GM18498 (cell line): ENCODE results near the gene SHMT2.

Source experiments
- ATAC-seq: cut with Tn5 transposase; IDR thresholded peaks from one replicate; pipeline ENCODE4 v1.9.1; 2021; ENCODE audit warnings: mild to moderate bottlenecking, moderate library complexity; ENCODE audit not compliant: unreplicated experiment

Gene SHMT2

DNA sequence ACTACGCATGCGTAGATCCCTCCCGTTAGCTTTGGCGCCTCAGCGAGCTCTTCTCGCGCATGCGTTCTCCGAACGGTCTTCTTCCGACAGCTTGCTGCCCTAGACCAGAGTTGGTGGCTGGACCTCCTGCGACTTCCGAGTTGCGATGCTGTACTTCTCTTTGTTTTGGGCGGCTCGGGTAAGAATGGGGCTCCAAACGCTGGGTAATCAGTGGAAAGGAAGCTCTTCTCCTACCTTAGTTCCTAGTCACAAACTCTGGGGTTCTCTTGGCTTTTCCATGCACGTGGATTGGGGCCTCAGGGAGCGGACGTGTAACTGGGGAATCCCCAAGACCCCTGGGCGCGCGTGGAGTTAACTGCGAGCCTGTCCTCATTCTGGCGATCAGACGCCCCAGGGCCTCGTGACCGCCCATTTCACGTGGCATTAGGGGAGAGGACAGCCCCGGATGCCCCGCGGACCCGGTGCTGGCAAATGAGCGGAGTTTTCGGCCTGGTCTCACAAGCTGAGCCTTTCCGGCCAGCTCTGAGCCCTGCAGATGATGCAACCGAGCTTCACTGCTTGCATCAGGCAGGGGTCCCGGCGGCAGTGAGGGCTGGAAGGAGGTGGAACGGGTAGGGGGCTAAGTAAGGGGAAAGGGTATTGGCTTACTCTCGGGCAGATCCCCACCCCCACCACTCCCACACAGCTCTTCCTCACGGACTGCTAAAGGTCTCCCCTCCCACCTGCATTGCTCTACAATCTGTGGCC lies at the start of gene SHMT2:
SHMT2 (plus strand) TSS at position 78 of the 747 bp plus-strand sequence; CDS start at position 146, 68 bp downstream.
- peak; percentile 71 for ATAC-seq

DNA sequence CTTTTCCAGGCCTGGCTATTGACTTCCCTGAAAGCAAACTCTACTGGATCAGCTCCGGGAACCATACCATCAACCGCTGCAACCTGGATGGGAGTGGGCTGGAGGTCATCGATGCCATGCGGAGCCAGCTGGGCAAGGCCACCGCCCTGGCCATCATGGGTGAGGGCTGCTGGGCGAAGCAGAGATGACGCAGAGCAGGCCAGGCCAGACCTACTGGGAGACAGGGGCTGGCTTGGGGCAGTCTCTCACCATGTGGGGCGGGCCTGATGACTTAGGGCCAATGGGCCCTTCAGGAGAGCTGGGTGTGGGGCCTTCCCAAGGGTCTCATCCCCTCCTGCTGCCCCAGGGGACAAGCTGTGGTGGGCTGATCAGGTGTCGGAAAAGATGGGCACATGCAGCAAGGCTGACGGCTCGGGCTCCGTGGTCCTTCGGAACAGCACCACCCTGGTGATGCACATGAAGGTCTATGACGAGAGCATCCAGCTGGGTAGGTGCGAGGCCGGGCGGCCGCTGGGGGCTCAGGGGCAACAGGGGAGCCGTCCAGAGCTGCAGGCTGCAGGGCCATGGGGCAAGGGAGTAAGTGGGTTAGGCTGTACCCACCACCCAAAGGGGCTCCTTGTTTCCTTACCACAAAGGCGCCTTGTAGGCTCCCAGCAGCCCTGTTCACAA lies 49.1 kb upstream of the SHMT2 start:
- ATAC-seq, result no peak

DNA sequence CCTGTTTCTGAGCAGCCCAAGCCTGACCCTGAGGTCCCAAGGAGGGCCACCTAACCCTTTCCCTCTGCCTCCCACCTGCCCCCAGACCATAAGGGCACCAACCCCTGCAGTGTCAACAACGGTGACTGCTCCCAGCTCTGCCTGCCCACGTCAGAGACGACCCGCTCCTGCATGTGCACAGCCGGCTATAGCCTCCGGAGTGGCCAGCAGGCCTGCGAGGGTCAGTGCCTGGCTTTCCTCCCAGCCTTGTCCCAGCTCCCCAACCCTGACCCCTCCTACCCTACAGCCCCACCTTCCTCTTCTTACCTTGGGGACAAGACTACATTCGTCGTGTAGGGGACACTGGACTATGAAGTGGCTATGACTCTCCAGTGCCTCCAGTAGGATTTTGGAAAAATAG lies 48.4 kb upstream of the SHMT2 start:
- no peak for ATAC-seq

DNA sequence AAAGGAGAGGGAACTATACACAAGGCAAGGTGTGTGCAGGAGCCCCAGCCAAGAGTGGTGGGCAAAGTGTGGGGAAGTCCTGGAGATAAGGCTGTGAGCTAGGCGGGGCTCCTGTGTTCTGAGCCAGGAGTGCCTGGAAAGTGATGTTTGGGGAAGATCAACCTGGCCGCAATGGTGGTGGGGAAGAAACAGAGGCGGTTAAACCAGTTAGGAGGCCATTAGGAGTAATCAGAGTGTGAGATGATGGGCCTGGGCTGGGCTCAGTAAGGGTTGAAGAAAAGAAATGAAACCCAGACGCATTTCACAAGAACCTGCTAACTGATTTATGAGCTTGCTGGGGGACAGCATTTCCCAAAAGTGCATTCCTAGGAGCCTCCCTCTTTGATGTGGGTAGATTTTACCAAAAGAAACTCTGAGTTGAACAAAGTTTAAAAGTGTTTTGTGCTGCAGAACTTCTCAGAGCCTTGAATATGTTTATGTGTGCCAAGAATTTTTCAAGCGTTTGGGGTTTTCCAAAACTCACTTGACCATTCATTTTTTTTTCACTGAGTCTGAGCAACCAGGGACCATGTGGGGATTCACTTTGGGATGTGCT lies 47.9 kb upstream of the SHMT2 start:
- ATAC-seq, result no peak

DNA sequence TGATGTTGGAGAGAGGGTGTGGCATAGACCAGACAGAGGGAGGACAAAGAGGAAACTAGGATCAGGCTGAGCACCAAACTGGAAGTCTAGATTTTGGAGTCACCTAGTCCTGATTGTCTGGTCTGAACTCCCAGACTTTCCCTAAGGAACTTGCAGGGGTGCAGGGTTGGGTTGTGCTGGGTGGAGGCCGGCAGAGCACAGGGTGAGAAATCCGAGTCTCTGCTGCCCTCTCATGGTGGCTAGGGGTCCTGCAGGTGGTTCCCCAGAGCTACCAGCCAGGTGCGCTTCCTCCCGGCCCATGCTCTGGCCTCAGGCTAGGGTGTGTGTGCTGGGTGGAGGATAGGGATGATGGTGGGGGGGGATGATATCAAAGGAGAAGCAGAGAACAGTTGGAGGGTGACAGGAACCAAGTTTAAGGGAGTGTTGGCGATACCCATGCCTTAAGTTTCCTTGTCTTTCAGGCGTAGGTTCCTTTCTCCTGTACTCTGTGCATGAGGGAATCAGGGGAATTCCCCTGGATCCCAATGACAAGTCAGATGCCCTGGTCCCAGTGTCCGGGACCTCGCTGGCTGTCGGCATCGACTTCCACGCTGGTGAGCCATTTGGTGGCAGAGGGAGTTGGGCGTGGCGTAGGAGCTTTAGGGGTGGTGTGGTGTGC lies 46.5 kb upstream of the SHMT2 start:
- ATAC-seq, result peak; percentile 90

DNA sequence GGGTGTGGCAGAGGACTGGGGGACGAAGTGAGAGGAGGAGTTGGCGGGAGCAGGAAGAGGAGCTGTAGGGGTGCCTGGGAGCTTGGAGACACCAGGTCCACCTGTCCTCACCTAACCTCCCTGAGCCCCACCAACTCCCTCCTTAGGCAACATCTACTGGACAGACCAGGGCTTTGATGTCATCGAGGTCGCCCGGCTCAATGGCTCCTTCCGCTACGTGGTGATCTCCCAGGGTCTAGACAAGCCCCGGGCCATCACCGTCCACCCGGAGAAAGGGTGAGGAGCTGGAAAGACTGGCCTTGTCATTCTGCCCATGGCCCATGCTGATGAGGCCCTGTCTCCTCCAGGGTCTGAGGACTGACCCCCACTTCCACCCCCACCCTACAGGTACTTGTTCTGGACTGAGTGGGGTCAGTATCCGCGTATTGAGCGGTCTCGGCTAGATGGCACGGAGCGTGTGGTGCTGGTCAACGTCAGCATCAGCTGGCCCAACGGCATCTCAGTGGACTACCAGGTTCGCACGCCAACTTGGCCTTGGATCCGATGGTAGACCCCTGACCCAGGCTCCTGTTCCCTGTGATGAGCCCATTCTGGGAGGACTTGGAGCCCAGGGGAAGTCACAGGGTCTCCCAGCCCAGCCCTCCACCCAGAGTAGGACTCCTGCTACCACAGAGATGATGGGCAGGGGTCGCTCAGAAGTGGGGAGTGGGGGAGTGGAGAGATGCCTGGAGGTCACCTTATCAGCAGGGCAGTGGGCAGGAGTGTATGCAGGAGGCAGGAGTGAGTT lies 45.4 kb upstream of the SHMT2 start:
- no peak for ATAC-seq

DNA sequence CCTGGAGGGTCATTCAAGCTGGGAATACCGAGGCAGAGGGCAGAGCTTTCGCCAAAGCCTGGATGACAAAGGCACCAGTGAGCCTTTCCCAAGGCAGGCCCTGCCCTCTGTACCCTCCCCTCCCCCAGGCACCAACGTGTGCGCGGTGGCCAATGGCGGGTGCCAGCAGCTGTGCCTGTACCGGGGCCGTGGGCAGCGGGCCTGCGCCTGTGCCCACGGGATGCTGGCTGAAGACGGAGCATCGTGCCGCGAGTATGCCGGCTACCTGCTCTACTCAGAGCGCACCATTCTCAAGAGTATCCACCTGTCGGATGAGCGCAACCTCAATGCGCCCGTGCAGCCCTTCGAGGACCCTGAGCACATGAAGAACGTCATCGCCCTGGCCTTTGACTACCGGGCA lies 44.1 kb upstream of the SHMT2 start:
- ATAC-seq, result no peak

DNA sequence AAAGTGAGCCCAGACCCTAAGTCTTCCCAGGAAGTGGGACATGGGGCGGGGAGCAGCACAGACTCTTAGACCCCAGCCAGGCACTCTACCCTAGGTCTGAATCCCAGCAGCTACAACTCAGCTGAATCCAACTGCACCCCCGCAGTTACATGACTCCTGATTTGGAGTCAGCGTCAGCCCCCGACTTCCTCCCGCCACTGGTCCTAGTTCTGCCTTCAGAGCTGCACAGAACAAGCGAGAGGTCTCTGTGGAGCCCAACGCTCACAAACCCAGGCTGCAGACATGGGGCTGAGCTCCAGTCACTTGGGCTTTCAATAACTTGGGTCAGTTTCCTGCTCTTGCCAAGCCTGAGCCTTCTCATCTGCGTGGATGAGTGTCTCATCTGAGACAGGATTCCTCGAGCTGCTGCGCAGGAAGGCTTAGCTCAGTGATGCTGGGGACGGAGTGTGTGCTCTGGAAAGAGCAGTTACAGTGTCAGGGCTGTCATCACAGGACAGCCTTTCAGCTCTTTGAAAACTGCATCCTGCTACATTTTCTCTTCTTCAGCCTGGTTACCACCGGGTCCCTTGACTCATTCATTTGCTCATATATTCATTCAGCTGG lies 43.5 kb upstream of the SHMT2 start:
- ATAC-seq, result no peak

DNA sequence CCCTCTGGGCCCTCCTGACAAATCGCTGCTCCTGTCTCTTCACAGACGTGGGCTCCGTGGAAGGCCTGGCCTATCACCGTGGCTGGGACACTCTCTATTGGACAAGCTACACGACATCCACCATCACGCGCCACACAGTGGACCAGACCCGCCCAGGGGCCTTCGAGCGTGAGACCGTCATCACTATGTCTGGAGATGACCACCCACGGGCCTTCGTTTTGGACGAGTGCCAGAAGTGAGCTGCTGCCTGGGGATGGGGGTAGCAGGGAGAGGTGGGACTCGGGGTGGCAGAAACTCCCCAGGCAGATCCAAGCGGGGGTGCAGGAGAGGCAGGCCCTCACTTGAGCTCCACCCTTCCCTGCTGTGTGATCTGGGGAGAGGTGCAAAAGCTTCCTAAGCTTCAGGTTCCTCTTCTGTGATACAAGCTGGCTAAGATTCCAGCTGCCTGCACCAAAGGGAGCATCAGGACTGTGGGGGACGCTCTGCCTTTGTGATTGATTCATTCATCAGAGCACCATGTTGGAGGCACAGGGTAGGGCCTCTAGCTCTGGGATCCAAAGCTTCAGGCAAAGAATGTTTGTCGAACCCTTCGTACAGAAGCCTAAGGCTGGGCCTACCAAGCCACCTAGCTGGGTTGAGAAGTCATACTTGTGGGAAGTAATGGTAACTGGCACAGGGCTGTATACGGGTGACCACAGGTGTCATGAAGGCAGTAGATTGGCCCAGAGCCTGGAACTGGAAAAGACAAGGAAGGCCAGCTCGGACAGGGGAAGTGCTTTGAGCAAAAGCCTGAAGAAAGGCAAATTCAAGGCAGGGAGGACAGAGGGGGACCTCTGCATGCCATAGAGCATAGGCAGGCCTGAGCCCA lies 42.1 kb upstream of the SHMT2 start:
- ATAC-seq, result no peak

DNA sequence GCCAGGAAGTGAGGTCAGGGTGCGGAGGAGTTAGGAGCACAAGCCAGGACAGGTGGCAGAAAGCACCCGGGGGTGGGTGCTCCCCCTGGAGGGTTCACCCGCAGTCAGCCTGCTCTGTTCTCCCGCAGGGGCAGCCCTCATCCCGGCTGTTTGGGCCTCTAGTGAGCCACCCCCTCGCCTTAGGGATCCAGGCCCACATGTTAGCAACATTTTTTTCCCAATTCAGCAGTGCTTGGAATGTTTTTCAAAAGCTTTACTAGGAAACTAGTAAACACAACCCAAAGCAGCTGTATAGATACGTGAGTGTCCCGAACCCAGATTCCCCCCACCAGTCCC lies 41.5 kb upstream of the SHMT2 start:
- no peak for ATAC-seq

DNA sequence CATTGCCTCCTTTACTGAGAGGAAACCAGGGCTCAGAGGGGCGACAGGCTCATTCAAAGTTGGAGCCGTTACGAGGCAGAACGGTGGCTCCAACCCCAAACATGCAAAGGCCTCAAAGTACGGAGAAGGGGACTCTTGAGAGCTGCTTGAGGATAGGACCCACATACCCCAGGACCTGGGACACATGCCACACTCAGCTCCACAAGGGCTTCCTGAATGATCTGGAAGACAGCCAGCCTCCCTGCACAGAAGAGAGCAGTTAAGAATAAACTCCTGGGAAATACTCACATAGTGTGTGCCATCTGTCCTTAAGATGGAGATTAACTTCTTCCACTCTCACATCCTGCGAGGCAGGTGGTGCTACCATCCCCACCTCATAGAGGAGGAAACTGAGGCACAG lies 39.5 kb upstream of the SHMT2 start:
- ATAC-seq, result no peak

DNA sequence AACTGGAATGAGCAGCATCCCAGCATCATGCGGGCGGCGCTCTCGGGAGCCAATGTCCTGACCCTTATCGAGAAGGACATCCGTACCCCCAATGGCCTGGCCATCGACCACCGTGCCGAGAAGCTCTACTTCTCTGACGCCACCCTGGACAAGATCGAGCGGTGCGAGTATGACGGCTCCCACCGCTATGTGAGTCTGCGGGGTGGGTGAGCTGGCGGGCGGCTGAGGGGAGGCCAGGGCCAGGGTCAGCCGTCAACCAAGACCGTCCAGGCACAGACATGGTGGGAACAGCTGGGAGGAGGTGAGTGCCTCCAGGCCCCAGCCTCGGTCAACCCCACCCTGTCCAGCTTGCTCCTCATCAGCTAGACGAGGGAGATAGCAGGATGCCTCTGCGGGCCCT lies 38.7 kb upstream of the SHMT2 start:
- ATAC-seq, result no peak

DNA sequence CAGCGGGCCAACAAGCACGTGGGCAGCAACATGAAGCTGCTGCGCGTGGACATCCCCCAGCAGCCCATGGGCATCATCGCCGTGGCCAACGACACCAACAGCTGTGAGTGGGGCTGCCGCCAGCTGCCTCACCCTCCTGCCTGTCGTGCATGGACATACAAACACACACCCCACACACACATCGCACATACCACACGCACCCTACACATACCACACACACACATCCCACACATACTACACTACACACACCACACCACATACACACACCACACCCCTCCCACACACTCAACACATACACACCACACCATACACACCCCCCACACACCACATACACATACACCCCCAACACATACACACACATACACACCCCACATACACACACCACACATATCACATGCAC lies 38.1 kb upstream of the SHMT2 start:
- ATAC-seq, result no peak

DNA sequence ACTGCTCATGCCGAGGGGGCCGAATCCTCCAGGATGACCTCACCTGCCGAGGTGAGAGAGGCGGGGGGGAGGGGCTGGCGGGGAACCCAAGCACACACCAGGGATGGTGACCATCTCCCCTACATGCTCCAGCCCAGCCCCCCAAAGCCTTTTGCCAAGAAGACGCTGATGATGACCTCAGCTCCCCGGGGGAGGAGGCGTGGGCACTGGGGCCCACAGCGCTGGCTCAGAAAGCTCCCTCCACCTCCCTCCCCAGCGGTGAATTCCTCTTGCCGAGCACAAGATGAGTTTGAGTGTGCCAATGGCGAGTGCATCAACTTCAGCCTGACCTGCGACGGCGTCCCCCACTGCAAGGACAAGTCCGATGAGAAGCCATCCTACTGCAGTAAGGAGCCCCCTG lies 36.6 kb upstream of the SHMT2 start:
- ATAC-seq, result no peak

DNA sequence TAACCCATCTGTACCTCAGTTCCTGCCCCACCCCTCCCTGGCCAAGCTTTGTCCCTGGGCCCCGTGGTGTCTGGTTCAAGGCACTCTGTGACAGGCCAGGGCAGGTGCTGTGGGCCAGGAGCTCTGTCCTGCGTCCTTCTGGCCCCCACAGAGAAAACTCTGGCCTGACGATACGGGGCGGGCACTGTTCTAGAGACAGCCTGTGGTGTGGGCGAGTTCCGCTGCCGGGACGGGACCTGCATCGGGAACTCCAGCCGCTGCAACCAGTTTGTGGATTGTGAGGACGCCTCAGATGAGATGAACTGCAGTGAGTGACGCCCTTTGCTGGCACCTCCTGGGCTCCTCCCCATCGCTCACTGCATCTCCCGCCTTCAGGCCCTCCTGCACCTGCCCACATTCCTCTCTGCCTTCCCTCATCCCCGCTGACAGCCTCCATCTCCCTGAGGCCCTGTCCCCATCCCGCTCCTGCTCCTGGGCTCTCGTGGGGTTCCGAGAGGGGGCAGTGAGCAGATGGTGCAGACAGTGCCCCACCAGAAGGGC lies 35.7 kb upstream of the SHMT2 start:
- no peak for ATAC-seq

DNA sequence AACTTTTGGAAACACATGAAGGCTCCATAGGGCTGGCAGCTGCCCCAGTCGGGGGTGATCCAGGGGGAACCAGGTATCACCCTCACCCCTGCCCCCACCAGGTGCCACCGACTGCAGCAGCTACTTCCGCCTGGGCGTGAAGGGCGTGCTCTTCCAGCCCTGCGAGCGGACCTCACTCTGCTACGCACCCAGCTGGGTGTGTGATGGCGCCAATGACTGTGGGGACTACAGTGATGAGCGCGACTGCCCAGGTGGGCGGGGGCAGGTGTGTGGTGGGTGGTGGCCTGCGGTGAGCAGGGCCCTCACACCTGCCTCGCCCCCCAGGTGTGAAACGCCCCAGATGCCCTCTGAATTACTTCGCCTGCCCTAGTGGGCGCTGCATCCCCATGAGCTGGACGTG lies 35.3 kb upstream of the SHMT2 start:
- no peak for ATAC-seq

DNA sequence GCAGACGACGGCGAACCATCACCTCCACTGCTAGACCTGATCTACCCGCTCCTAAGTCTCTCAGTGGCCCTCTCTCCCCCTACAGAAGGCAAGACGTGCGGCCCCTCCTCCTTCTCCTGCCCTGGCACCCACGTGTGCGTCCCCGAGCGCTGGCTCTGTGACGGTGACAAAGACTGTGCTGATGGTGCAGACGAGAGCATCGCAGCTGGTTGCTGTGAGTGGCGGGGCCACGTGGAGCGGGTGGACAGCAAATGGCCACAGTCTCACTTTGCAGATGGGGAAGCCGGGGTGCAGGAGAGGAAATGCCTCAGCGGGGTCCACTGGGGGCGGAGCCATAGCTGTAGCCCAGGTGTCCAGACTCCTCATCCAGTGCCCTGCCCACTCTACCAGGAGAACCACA lies 34.3 kb upstream of the SHMT2 start:
- no peak for ATAC-seq

DNA sequence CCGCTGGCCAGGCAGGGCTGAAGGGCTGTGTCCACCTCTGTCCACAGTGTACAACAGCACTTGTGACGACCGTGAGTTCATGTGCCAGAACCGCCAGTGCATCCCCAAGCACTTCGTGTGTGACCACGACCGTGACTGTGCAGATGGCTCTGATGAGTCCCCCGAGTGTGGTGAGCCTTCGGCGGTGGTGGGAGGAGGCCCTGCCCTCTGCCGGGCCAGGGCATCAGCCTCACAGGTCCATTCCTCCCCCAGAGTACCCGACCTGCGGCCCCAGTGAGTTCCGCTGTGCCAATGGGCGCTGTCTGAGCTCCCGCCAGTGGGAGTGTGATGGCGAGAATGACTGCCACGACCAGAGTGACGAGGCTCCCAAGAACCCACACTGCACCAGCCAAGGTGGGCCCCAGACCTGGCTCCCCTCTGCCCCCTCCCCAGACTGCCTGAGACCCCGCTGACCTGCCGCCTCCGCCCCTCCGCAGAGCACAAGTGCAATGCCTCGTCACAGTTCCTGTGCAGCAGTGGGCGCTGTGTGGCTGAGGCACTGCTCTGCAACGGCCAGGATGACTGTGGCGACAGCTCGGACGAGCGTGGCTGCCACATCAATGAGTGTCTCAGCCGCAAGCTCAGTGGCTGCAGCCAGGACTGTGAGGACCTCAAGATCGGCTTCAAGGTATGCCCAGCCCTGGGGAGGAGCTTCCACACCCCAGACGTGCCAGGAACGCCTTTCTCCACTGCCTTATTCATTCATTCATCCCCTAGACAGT lies 33.7 kb upstream of the SHMT2 start:
- ATAC-seq, result no peak

DNA sequence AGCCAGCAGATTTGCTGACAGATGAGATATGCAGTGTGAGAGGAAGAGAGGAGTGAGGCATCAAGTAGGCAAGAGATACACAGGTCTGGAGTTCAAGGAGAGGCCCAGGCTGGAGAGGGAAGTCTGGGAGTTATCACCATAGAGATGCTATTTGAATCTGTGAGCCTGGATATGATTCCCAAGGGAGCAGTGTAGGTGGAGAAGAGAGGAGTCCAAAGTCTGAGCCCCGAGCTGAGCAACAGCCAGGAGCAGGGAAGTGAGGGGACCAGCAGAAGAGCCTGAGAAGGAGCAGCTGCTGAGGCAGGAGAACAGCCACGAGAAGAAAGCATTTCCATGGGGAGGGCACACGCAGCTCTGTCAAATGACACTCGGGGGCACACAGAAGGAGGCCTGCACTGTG lies 33.1 kb upstream of the SHMT2 start:
- no peak for ATAC-seq
